Activated CD8-positive, alpha-beta memory T cell treated with anti-CD3 and anti-CD28 coated beads for 36 hours (primary cell): ENCODE measurements around the gene PDE4D. TPM values are rescaled to one million over a fixed set of nuclear protein-coding genes. Genes with fewer than 3 reads are reported as not detected.

ENCODE experiments used
- CTCF ChIA-PET: fragments of 350-600 bp; sonication (Branson Sonifier 250); formaldehyde crosslinking; loops from one replicate; lab custom pipeline; 2021; ENCODE audit warnings: antibody characterized with exemption; lab: Charles Lee
- POLR2A ChIA-PET: fragments of 350-600 bp; sonication (Branson Sonifier 250); formaldehyde crosslinking; loops from one replicate; lab custom pipeline; 2021; ENCODE audit warnings: antibody characterized with exemption; lab: Charles Lee
- total RNA-seq, 2 experiments: library from RNA; stranded (reverse); gene quantifications; one replicate each; pipeline ENCODE4 v1.2.3, GENCODE V29; 2021

PDE4D gene
- total RNA-seq, 2 experiments from 2014 or later, result 28.4 to 29.0 TPM

GRCh38 chr5:59648949-59649921 lies 244.3 kb downstream of the PDE4D start:
- POLR2A ChIA-PET, result no interaction called here

GRCh38 chr5:59648038-59648831 lies 245.3 kb downstream of the PDE4D start:
- POLR2A ChIA-PET, result no interaction called here
- CTCF ChIA-PET, result no interaction called here

More at GRCh38 chr5:59648949-59649921, 244.3 kb downstream of the PDE4D start:
- CTCF ChIA-PET, result no interaction called here

GRCh38 chr5:59645380-59645779 lies 248.1 kb downstream of the PDE4D start:
- POLR2A ChIA-PET, result no interaction called here
- CTCF ChIA-PET, result no interaction called here

GRCh38 chr5:59640411-59640810 lies 253.1 kb downstream of the PDE4D start:
- ChIA-PET POLR2A (no interaction called here), CTCF (no interaction called here)

GRCh38 chr5:59637884-59638580 lies 255.5 kb downstream of the PDE4D start:
- ChIA-PET POLR2A (no interaction called here), CTCF (no interaction called here)

GRCh38 chr5:59629561-59629960 lies 264.0 kb downstream of the PDE4D start:
- POLR2A ChIA-PET, result no interaction called here
- CTCF ChIA-PET, result no interaction called here

- ChIA-PET CTCF (no interaction called here), POLR2A (no interaction called here)
Observed at GRCh38 chr5:59628062-59628828, 265.3 kb downstream of the PDE4D start.

- ChIA-PET POLR2A (no interaction called here), CTCF (no interaction called here)
Observed at GRCh38 chr5:59624898-59625297, 268.6 kb downstream of the PDE4D start.

- ChIA-PET POLR2A (no interaction called here), CTCF (no interaction called here)
Observed at GRCh38 chr5:59622848-59623247, 270.7 kb downstream of the PDE4D start.

- ChIA-PET CTCF (no interaction called here), POLR2A (no interaction called here)
Observed at GRCh38 chr5:59621477-59621876, 272.0 kb downstream of the PDE4D start.

- POLR2A ChIA-PET, result no interaction called here
- CTCF ChIA-PET, result no interaction called here
Observed at GRCh38 chr5:59620535-59621212, 272.9 kb downstream of the PDE4D start.

- CTCF ChIA-PET, result no interaction called here
Observed at GRCh38 chr5:59618644-59619043, 274.9 kb downstream of the PDE4D start.

GRCh38 chr5:59617186-59617771 lies 276.2 kb downstream of the PDE4D start:
- ChIA-PET POLR2A (no interaction called here), CTCF (no interaction called here)

More at GRCh38 chr5:59618644-59619043, 274.9 kb downstream of the PDE4D start:
- POLR2A ChIA-PET, result no interaction called here

GRCh38 chr5:59616413-59616812 lies 277.1 kb downstream of the PDE4D start:
- POLR2A ChIA-PET, result no interaction called here
- CTCF ChIA-PET, result no interaction called here

GRCh38 chr5:59615272-59615671 lies 278.3 kb downstream of the PDE4D start:
- CTCF ChIA-PET, result no interaction called here

GRCh38 chr5:59609501-59610265 lies 283.8 kb downstream of the PDE4D start:
- POLR2A ChIA-PET, result interaction anchor here (0.6 kb wide), 1 partner anchor 12 kb away, joined by 3 read pairs; no protein-coding TSS in a partner anchor
- CTCF ChIA-PET, result interaction anchor here (1.1 kb wide), 1 partner anchor 12 kb away, joined by 3 read pairs; no protein-coding TSS in a partner anchor

More at GRCh38 chr5:59615272-59615671, 278.3 kb downstream of the PDE4D start:
- POLR2A ChIA-PET, result no interaction called here

GRCh38 chr5:59608745-59609144 lies 284.8 kb downstream of the PDE4D start:
- ChIA-PET POLR2A (interaction anchor here (0.6 kb wide), 1 partner anchor 11 kb away, joined by 3 read pairs; no protein-coding TSS in a partner anchor), CTCF (no interaction called here)
